Memory B cell (primary cell): ENCODE data around the gene TIPRL.
A peak's percentile ranks its signal among the peaks of the same experiment; 100 is the strongest.

Experiments
- ATAC-seq: fragments of 150-1000 bp; cut with Tn5 transposase; 2 replicates; pipeline ENCODE4 v1.10.0; 2021; ENCODE audit warnings: low read depth, mild to moderate bottlenecking, moderate library complexity
- DNase-seq, 2 donors: peaks; one replicate each; pipeline ENCODE4 v3.0.0; 2022; ENCODE audit warnings: low spot score in 2 of 2
- H3K27ac Mint-ChIP-seq: one replicate; pipeline ENCODE4 v1.8.0; 2022; ENCODE audit warnings: mild to moderate bottlenecking, moderate library complexity, mixed read lengths
- H3K27me3 Mint-ChIP-seq: one replicate; pipeline ENCODE4 v1.8.0; 2022; ENCODE audit warnings: mixed read lengths
- H3K36me3 Mint-ChIP-seq: one replicate; pipeline ENCODE4 v1.8.0; 2022; ENCODE audit warnings: mild to moderate bottlenecking, mixed read lengths
- H3K4me1 Mint-ChIP-seq: one replicate; pipeline ENCODE4 v1.8.0; 2022; ENCODE audit warnings: mixed read lengths
- H3K4me3 Mint-ChIP-seq: one replicate; pipeline ENCODE4 v1.8.0; 2022; ENCODE audit warnings: mild to moderate bottlenecking, moderate library complexity, mixed read lengths
- H3K9me3 Mint-ChIP-seq: one replicate; pipeline ENCODE4 v1.8.0; 2022; ENCODE audit warnings: mixed read lengths

The TIPRL gene

GRCh38 chr1:168178638-168179437 lies at the start of gene TIPRL:
TSS of gene TIPRL (plus strand) at chr1:168178962. CDS start at chr1:168179078, 116 bp downstream.
- Mint-ChIP-seq H3K9me3 (no peaks in the 10 kb centered on the region), H3K27ac (no peak within 1 kb of the TSS), H3K36me3 (peaks cover 4% of the 10 kb centered on the region), H3K4me3 (peak within 1 kb of the TSS; percentile 5), H3K4me1 (peaks cover 2% of the 10 kb centered on the region), H3K27me3 (peaks cover 2% of the 10 kb centered on the region)
- peak; percentile 90 to 93 for DNase-seq
- ATAC-seq: peak; percentile 83

GRCh38 chr1:168129933-168130332 lies 48.8 kb upstream of the TIPRL start:
- Mint-ChIP-seq H3K4me1 (no peaks in the 10 kb centered on the region), H3K4me3 (no peak overlapping the region), H3K27me3 (peaks cover 20% of the 10 kb centered on the region), H3K9me3 (peaks cover 4% of the 10 kb centered on the region), H3K36me3 (peaks cover 3% of the 10 kb centered on the region), H3K27ac (no peak overlapping the region)
- DNase-seq (no peak), ATAC-seq (no peak)

DNA sequence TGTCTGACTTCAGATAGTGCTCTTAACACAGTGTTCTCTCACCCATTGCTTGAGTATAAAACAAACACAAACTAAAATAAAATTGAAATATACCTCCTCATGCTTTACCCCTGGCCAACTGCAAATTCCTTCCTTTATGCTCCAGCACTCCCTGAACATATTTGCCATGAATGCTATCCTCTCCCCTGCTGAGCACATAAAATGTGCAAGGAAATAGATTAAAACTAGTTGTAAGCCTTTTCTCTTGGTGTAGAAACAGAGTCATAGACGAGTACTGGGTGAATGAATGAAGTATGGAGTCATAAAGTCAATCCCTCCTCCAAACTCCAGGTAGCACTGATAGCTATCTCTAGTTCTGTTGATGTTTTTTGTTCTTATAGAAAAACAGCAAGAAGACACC lies 44.6 kb upstream of the TIPRL start:
- Mint-ChIP-seq H3K4me3 (no peak overlapping the region), H3K27ac (no peak overlapping the region), H3K9me3 (no peaks in the 10 kb centered on the region), H3K4me1 (peaks cover 8% of the 10 kb centered on the region), H3K27me3 (peaks cover 18% of the 10 kb centered on the region), H3K36me3 (peaks cover 3% of the 10 kb centered on the region)
- ATAC-seq (no peak), DNase-seq (no peak)

DNA sequence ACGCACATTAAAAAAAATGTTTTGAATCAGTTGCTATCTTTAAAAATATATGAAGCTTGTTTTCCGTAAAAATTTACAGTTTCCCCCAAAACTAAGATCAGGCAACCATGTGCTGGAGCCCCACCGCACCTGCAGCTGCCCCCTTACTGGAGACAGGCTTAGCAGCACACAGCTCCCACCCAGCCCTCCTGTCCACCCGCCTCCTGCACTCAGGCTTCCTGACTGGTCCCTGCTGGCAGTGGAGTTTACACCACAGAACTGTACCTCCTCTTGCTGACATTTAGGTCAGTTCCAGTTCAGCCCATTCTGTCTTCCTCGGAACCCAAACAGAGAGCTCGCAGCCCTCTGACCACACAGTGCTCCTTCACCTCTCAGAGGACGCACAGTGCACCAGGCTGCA lies 44.1 kb upstream of the TIPRL start:
- H3K36me3 Mint-ChIP-seq: peaks cover 3% of the 10 kb centered on the region
- H3K4me1 Mint-ChIP-seq: peaks cover 8% of the 10 kb centered on the region
- ATAC-seq: no peak
- H3K27me3 Mint-ChIP-seq: peaks cover 18% of the 10 kb centered on the region
- no peak overlapping the region for H3K27ac Mint-ChIP-seq
- no peaks in the 10 kb centered on the region for H3K9me3 Mint-ChIP-seq
- no peak overlapping the region for H3K4me3 Mint-ChIP-seq
- DNase-seq: no peak

DNA sequence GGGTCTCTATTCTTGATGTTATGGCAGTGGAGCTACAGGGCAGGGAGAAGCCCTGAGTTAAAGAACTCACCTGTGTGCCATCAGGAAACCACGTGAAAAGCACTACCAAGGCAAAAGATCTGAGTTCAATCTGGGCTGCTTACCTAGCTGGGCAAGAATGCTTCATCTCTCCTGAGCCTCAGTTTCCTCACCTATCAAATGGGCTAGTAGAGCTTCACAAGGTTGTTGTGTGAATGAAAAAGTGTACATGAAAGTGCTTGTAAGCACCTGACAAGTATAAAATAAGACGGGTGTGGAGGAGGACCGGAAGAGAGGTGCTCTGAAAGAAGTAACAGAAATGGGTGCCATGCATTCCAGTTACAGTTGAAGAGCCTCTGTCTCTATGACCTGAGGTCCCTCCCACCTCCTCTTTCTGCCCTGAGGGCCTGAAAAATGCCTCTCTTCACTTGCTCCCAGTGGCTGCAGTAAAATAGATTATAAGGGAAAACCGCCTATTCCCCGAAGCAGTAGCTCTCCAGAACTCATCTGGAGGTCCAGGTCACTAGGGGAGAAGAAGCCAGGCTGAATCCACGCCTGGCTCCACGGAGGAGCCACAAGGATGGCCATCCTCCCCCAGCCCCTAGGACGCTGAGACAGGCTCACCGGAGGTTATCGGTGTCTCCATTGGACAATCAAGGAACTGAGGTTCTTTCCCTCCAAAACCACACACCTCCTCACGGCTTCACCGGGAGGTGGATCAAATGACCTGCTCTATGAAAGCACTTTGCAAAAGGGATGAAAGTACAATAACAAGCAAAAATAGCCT lies 43.4 kb upstream of the TIPRL start:
- H3K4me3 Mint-ChIP-seq: peak overlapping the region; percentile 79
- DNase-seq (no peak), ATAC-seq (no peak)
- H3K9me3 Mint-ChIP-seq: no peaks in the 10 kb centered on the region
- peaks cover 8% of the 10 kb centered on the region for H3K4me1 Mint-ChIP-seq
- H3K27ac Mint-ChIP-seq: no peak overlapping the region
- H3K36me3 Mint-ChIP-seq: peaks cover 3% of the 10 kb centered on the region
- H3K27me3 Mint-ChIP-seq: peaks cover 18% of the 10 kb centered on the region

DNA sequence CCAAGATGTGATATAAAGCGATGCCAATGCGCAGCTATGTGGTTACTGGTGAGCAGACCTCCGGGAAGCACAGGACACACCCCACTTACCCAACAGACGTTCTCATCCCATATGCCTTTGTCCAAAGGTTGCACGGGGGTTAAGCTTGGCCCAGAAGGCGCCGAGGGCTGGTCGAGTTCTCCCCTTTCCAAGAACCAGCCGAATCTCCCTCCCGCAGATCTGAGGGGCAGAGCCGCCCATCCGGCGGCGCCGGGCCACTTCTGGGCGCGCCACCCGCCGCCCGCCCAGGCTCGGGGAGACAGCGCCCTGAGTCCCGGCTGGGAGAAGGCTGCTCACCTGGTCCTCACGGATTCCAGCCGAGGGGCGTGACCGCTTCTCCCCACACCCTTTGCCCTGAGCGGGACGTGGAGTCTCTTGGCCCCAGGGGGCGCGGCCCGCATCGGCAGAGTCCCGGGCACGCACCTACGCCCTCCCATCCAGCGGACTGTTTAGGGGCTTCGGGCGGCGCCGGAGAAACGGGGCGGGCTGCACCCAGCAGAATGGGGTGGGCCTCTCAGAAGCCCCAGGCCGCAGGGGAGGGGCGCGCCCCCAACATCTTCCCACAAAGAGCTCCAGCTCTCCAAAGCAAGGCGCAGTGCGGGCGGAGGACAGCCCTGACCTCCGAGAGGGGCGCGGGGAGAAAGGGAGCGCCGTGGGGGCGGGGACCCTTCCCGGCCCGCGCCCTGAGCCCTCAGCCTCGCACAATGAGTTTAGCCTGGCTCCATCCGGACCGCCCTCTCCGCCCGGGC lies 42.6 kb upstream of the TIPRL start:
- peaks cover 8% of the 10 kb centered on the region for H3K4me1 Mint-ChIP-seq
- ATAC-seq (peak; percentile 39), DNase-seq (peak; percentile 12 to 32)
- peaks cover 3% of the 10 kb centered on the region for H3K36me3 Mint-ChIP-seq
- peaks cover 13% of the 10 kb centered on the region for H3K27me3 Mint-ChIP-seq
- H3K27ac Mint-ChIP-seq: no peak overlapping the region
- H3K9me3 Mint-ChIP-seq: no peaks in the 10 kb centered on the region
- H3K4me3 Mint-ChIP-seq: peak overlapping the region; percentile 79

- peaks cover 9% of the 10 kb centered on the region for H3K27me3 Mint-ChIP-seq
- peaks cover 3% of the 10 kb centered on the region for H3K36me3 Mint-ChIP-seq
- DNase-seq: peak; percentile 25 to 36
- H3K9me3 Mint-ChIP-seq: no peaks in the 10 kb centered on the region
- H3K27ac Mint-ChIP-seq: peak within 1 kb of the TSS; percentile 29
- peak within 1 kb of the TSS; percentile 93 for H3K4me3 Mint-ChIP-seq
- peaks cover 8% of the 10 kb centered on the region for H3K4me1 Mint-ChIP-seq
- peak; percentile 64 for ATAC-seq
Measured at GRCh38 chr1:168136709-168137514, 41.9 kb upstream of the TIPRL start, which contains the start of gene GPR161. TSS of gene GPR161 (minus strand) at chr1:168136930. CDS start at chr1:168104850, 32,080 bp downstream.

DNA sequence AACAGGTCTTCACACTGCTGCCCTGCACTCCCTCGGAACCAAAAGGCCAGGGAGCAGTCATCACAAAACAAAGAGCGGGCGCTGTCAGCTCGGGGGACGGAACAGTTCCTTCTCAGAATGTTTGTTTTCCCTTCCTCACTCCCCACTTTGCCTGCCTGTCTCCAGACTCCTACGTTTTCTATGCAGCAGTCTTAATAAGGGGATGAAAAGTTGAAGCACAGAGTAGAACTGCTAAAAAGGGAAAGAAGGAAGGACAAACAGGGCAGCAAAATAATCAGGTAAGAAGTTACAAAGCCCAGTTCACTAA lies 41.3 kb upstream of the TIPRL start:
- Mint-ChIP-seq H3K27me3 (peaks cover 9% of the 10 kb centered on the region), H3K36me3 (peaks cover 3% of the 10 kb centered on the region), H3K27ac (peak overlapping the region; percentile 29)

DNA sequence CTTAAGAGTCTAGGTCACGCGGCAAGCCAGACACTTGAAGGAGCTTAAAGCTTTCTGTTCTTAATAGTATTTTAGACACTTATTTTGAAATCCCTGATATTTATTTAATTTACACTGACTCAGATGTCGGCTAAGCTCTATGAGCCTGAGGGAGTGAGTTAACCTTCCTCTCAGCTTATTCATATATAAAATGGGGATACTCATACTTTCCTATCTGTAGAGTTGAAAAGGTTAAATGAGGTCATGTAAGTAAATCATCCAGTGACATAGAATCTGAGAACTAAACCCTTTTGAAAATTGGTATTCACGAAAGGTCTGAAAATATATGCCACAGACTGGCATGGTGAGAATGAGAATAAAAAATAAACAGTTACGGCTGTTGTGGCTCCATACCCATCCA lies 40.6 kb upstream of the TIPRL start:
- Mint-ChIP-seq H3K27ac (no peak overlapping the region), H3K27me3 (peaks cover 9% of the 10 kb centered on the region), H3K4me1 (peaks cover 8% of the 10 kb centered on the region), H3K36me3 (peaks cover 3% of the 10 kb centered on the region), H3K4me3 (no peak overlapping the region), H3K9me3 (no peaks in the 10 kb centered on the region)
- no peak for DNase-seq
- ATAC-seq: no peak

More for the DNA sequence above, 41.3 kb upstream of the TIPRL start:
- Mint-ChIP-seq H3K9me3 (no peaks in the 10 kb centered on the region), H3K4me3 (peak overlapping the region; percentile 93), H3K4me1 (peaks cover 8% of the 10 kb centered on the region)
- DNase-seq (no peak), ATAC-seq (no peak)

DNA sequence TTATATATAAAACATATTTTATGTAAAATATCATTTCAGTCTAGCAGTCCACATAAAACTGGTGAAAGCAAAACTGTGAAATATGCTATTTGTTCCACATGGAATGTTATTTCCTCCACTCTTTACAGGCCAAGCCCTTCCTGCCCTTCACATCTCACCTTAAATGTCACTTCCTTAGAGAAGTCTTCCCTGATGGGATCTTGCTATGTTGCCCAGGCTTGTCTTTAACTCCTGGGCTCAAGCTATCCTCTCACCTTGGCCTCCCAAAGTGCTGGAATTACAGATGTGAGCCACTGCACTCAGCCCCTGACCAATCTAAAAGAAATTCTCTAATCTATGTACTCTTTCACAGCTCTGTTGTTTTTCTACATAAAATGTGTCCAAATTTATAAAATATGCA lies 39.7 kb upstream of the TIPRL start:
- H3K27me3 Mint-ChIP-seq: peaks cover 8% of the 10 kb centered on the region
- DNase-seq (no peak), ATAC-seq (no peak)
- peaks cover 3% of the 10 kb centered on the region for H3K36me3 Mint-ChIP-seq
- no peak overlapping the region for H3K4me3 Mint-ChIP-seq
- H3K27ac Mint-ChIP-seq: no peak overlapping the region
- H3K4me1 Mint-ChIP-seq: peaks cover 8% of the 10 kb centered on the region
- no peaks in the 10 kb centered on the region for H3K9me3 Mint-ChIP-seq

- Mint-ChIP-seq H3K36me3 (peaks cover 3% of the 10 kb centered on the region), H3K27ac (no peak overlapping the region), H3K4me1 (peaks cover 10% of the 10 kb centered on the region), H3K4me3 (no peak overlapping the region), H3K27me3 (peaks cover 3% of the 10 kb centered on the region), H3K9me3 (no peaks in the 10 kb centered on the region)
- DNase-seq: no peak
- ATAC-seq: no peak
Measured at GRCh38 chr1:168141871-168142385, 36.8 kb upstream of the TIPRL start.

- Mint-ChIP-seq H3K4me3 (peak overlapping the region; percentile 84), H3K27ac (peak overlapping the region; percentile 75), H3K36me3 (no peaks in the 10 kb centered on the region), H3K4me1 (peaks cover 10% of the 10 kb centered on the region), H3K27me3 (no peaks in the 10 kb centered on the region), H3K9me3 (no peaks in the 10 kb centered on the region)
- ATAC-seq (peak; percentile 96), DNase-seq (peak; percentile 89 to 91)
Measured at GRCh38 chr1:168145184-168146159, 33.3 kb upstream of the TIPRL start.
